Keratinocyte (primary cell): Measurements from ENCODE around the gene TJP3. TPM values are rescaled to one million over a fixed set of nuclear protein-coding genes. Genes with fewer than 3 reads are reported as not detected.

ENCODE experiments used
- DNase-seq: peaks from one replicate; pipeline ENCODE4 v3.0.0-alpha.2; 2011; ENCODE audit warnings: low read depth, missing footprints, low spot score
- FAIRE-seq: peaks from 2 replicates; lab custom pipeline; 2011; peaks lifted over from hg19 to GRCh38; lab: Jason Lieb, UNC
- H2AFZ ChIP-seq: 2 replicates; pipeline ENCODE4 v1.6.0; 2012; ENCODE audit warnings: low read length, control low read depth, inconsistent platforms; ENCODE audit not compliant: control insufficient read depth
- H3K27ac ChIP-seq: 2 replicates; pipeline ENCODE4 v1.5.1; 2011; ENCODE audit warnings: low read length; ENCODE audit not compliant: control insufficient read depth, insufficient read depth
- H3K27me3 ChIP-seq: 3 replicates; pipeline ENCODE4 v1.6.0; 2011; ENCODE audit warnings: low read length; ENCODE audit not compliant: control insufficient read depth, insufficient read depth; ENCODE audit errors: extremely low read depth
- H3K36me3 ChIP-seq, 2 experiments: 2 replicates in 1 of 2; 3 replicates in 1 of 2; pipeline ENCODE4 v1.5.1; 2011; ENCODE audit warnings: low read length in 2 of 2, mild to moderate bottlenecking in 1 of 2; ENCODE audit not compliant: control insufficient read depth in 2 of 2, insufficient read depth in 2 of 2; ENCODE audit errors: extremely low read depth in 1 of 2
- H3K4me1 ChIP-seq: 3 replicates; pipeline ENCODE4 v1.5.1; 2011; ENCODE audit warnings: low read length; ENCODE audit not compliant: control insufficient read depth, insufficient read depth; ENCODE audit errors: extremely low read depth
- H3K4me2 ChIP-seq: 3 replicates; pipeline ENCODE4 v1.6.0; 2011; ENCODE audit warnings: low read depth, low read length; ENCODE audit not compliant: control insufficient read depth, insufficient read depth; ENCODE audit errors: extremely low read depth
- H3K4me3 ChIP-seq, 3 experiments: fragments of 200-600 bp in 1 of 3; sonication (generic) in 1 of 3; 2 replicates in 2 of 3; 3 replicates in 1 of 3; pipeline ENCODE4 v1.5.1; 2011 to 2016; ENCODE audit warnings: low read length in 3 of 3, mild to moderate bottlenecking in 3 of 3, control low read depth in 2 of 3, inconsistent platforms in 1 of 3, low read depth in 1 of 3, mixed read lengths in 1 of 3, mixed run types in 1 of 3, moderate library complexity in 1 of 3; ENCODE audit not compliant: control insufficient read depth in 2 of 3, insufficient read depth in 2 of 3; ENCODE audit errors: extremely low read depth in 1 of 3
- H3K79me2 ChIP-seq: 2 replicates; pipeline ENCODE4 v1.6.0; 2012; ENCODE audit warnings: low read length; ENCODE audit not compliant: control insufficient read depth, insufficient read depth
- H3K9ac ChIP-seq: 3 replicates; pipeline ENCODE4 v1.6.0; 2011; ENCODE audit warnings: low read length; ENCODE audit not compliant: control insufficient read depth, insufficient read depth; ENCODE audit errors: extremely low read depth
- H3K9me1 ChIP-seq: 3 replicates; pipeline ENCODE4 v1.6.0; 2011; ENCODE audit warnings: low read length; ENCODE audit not compliant: control insufficient read depth, insufficient read depth; ENCODE audit errors: extremely low read depth
- H3K9me3 ChIP-seq: 2 replicates; pipeline ENCODE4 v1.5.1; 2012; ENCODE audit warnings: low read depth, low read length; ENCODE audit not compliant: control insufficient read depth
- H4K20me1 ChIP-seq: 3 replicates; pipeline ENCODE4 v1.6.0; 2011; ENCODE audit warnings: low read length; ENCODE audit not compliant: control insufficient read depth, insufficient read depth; ENCODE audit errors: extremely low read depth
- EZH2 ChIP-seq: IDR thresholded peaks from one replicate; pipeline ENCODE4 v1.6.1; 2012; ENCODE audit warnings: inconsistent platforms, mild to moderate bottlenecking, low read length, moderate library complexity
- dilution Hi-C: fragments of 300-500 bp; cut with MboI; formaldehyde crosslinking; loops from one replicate; pipeline ENCODE4 v1.7.0; 2020; ENCODE audit warnings: low sequenced_read_pairs; ENCODE audit not compliant: extremely low pct_ligation_motif_present
- polyA plus RNA-seq, 5 experiments: library from polyadenylated mRNA; depleted of rRNA in 3 of 5; stranded (reverse) in 3 of 5; stranded (forward) in 1 of 5; unstranded in 1 of 5; fragments of >200 nt; gene quantifications; 1 replicate in 1 of 5; 2 replicates in 3 of 5; 3 replicates in 1 of 5; pipeline versions ENCODE4 v1.2.1 to v1.2.3, GENCODE V29; 2011 to 2012; ENCODE audit warnings: missing spikeins in 2 of 5, low read depth in 1 of 5, low replicate concordance in 1 of 5
- TF ChIP-seq, protein P1 (sequence below), 3 experiments: IDR thresholded peaks in 1 of 3; conservative IDR thresholded peaks in 1 of 3; optimal IDR thresholded peaks in 1 of 3; 2 replicates in 2 of 3; 3 replicates in 1 of 3; pipeline versions ENCODE3 to v1.5.1; 2011; ENCODE audit warnings: low read length in 3 of 3, mild to moderate bottlenecking in 3 of 3, moderate library complexity in 2 of 3, control low read depth in 1 of 3, inconsistent platforms in 1 of 3; ENCODE audit not compliant: insufficient read depth in 2 of 3; ENCODE audit errors: extremely low read depth in 1 of 3

TJP3 gene
- polyA plus RNA-seq, 1 donor (not counting 4 experiments of a cell fraction or from before 2014, with no cell fraction given), result 0.08 TPM

DNA sequence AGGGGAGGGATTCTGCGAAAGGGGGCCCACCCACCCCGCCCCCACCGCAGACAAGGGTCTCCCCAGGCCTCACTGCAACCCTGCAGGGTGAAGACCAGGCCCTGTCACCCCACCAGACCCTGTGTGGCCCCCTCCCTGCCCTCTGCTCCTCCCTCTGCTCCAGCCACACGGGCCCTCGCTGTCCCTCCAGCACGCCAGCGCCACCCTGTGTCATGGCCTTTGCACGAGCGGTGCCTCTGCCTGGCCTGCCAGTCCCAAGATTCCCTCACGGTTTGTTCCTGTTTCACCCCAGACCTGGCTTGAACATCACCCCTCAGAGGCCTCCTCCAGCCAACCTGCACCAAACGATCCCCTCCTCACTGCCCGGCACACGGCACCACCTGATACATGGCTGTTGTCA, 35.2 kb upstream of the TJP3 start:
- H3K27ac ChIP-seq, result no peak overlapping the region
- no peak for DNase-seq
- H3K4me2 ChIP-seq, result no peak overlapping the region
- no peaks in the 10 kb centered on the region for H3K27me3 ChIP-seq
- no peaks in the 10 kb centered on the region for H3K9me3 ChIP-seq
- no peak overlapping the region for H3K9ac ChIP-seq
- FAIRE-seq, result no peak
- no peak for TF ChIP-seq EZH2
- TF ChIP-seq, protein P1, sequence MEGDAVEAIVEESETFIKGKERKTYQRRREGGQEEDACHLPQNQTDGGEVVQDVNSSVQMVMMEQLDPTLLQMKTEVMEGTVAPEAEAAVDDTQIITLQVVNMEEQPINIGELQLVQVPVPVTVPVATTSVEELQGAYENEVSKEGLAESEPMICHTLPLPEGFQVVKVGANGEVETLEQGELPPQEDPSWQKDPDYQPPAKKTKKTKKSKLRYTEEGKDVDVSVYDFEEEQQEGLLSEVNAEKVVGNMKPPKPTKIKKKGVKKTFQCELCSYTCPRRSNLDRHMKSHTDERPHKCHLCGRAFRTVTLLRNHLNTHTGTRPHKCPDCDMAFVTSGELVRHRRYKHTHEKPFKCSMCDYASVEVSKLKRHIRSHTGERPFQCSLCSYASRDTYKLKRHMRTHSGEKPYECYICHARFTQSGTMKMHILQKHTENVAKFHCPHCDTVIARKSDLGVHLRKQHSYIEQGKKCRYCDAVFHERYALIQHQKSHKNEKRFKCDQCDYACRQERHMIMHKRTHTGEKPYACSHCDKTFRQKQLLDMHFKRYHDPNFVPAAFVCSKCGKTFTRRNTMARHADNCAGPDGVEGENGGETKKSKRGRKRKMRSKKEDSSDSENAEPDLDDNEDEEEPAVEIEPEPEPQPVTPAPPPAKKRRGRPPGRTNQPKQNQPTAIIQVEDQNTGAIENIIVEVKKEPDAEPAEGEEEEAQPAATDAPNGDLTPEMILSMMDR (optimal IDR thresholded peaks at IDR 0.05 in 1 of 3, IDR thresholded peaks at IDR 0.05 in 1 of 3, conservative IDR thresholded peaks at IDR 0.05 in 1 of 3; ENCODE audit: extremely low read depth in 1 of 3, insufficient read depth in 2 of 3, low read length in 3 of 3), result no peak
- H3K36me3 ChIP-seq, result no peaks in the 10 kb centered on the region
- peaks cover 11% of the 10 kb centered on the region for H4K20me1 ChIP-seq
- no peak overlapping the region for H3K4me3 ChIP-seq
- H3K4me1 ChIP-seq, result peaks cover 7% of the 10 kb centered on the region
- no peak overlapping the region for H2AFZ ChIP-seq
- no peaks in the 10 kb centered on the region for H3K9me1 ChIP-seq
- H3K79me2 ChIP-seq, result no peaks in the 10 kb centered on the region
- dilution Hi-C loops, result no loop called here

DNA sequence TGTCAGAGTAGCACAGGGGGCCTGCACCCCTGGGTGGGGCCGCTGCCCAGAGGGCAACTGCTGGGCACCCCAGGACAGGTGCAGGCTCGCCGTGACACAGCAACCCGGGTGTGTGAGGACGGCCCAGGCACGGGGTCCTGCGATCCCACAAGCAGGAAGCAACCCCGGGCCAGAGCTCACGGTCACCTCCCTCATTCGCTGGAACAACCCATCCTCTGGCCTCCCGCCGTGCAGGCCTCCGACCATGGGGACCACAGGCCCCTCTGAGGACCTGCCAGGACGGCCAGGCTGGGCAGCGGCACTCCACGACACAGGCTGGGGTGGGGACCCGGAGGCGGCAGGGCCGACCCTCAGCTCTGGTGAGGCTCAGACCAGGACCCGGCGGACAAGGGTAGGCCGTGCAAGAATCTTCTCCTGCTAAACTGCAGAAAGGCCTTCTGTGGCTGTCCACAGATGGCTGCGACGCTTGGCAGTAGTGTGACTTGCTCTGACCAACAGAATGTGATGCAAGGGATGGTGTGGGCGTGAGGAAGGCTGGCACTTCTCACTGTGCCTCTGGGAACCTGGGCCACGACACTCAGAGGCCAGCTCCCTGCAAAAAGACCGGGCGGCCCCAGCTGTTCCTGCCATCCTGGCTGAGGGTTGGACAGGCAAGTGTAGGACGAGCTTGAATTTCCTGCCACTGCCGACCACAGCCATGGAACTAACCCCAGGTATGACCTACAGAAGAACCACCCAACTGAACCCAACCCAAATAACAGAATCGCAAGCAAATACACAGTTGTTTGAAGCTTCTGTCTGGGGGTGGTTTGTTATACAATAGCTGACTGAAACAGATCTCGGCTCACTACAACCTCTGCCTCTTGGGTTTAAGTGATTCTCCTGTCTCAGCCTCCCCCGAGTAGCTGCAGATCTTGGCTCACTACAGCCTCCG, 34.4 kb upstream of the TJP3 start:
- Histone ChIP-seq H3K4me2 (no peak overlapping the region), H3K9ac (no peak overlapping the region), H3K27me3 (no peaks in the 10 kb centered on the region), H3K79me2 (no peaks in the 10 kb centered on the region), H3K4me3 (no peak overlapping the region), H3K27ac (no peak overlapping the region), H3K9me3 (no peaks in the 10 kb centered on the region), H4K20me1 (peaks cover 11% of the 10 kb centered on the region), H2AFZ (no peak overlapping the region), H3K4me1 (peaks cover 4% of the 10 kb centered on the region), H3K9me1 (no peaks in the 10 kb centered on the region), H3K36me3 (no peaks in the 10 kb centered on the region)
- dilution Hi-C loops, result no loop called here
- FAIRE-seq, result no peak
- DNase-seq, result no peak
- no peak for TF ChIP-seq EZH2
- TF ChIP-seq, protein P1 (optimal IDR thresholded peaks at IDR 0.05 in 1 of 3, IDR thresholded peaks at IDR 0.05 in 1 of 3, conservative IDR thresholded peaks at IDR 0.05 in 1 of 3; ENCODE audit: extremely low read depth in 1 of 3, insufficient read depth in 2 of 3, low read length in 3 of 3), result no peak
